Panc1 (cell line): Measurements from ENCODE around the gene KIF4A. TPM values are rescaled to one million over a fixed set of nuclear protein-coding genes. Genes with fewer than 3 reads are reported as not detected.
"Not testable (repeated sequence)": the region's sequence is repeated elsewhere in the genome, so short reads cannot be mapped to it uniquely, and the experiment has no call there.

ENCODE experiments used
- ATAC-seq: fragments of 200-7000 bp; cut with Tn5 transposase; 2 replicates; pipeline ENCODE4 v1.9.1; 2020; ENCODE audit warnings: mild to moderate bottlenecking, moderate library complexity
- BruUV-seq: library from RNA; stranded (reverse); fragments of 400-500 nt; replicated peaks from 2 replicates; lab custom pipeline; 2021; lab: Mats Ljungman, UMichigan
- CTCF ChIA-PET: fragments of 300-600 bp; sonication (Branson Sonifier 250); formaldehyde crosslinking; loops from one replicate; lab custom pipeline; 2022; ENCODE audit warnings: antibody characterized with exemption; lab: Charles Lee
- POLR2A ChIA-PET: fragments of 300-600 bp; sonication (Branson Sonifier 250); formaldehyde crosslinking; loops from one replicate; lab custom pipeline; 2022; ENCODE audit warnings: antibody characterized with exemption; lab: Charles Lee
- DNase-seq: peaks from one replicate; pipeline ENCODE4 v3.0.0-alpha.2; 2010; ENCODE audit warnings: low read depth, low spot score
- H3K27ac ChIP-seq: 2 replicates; pipeline ENCODE4 v1.5.1; 2011; ENCODE audit warnings: mild to moderate bottlenecking, low read length, inconsistent platforms
- H3K27me3 ChIP-seq: fragments of 200-500 bp; sonication (Bioruptor generic); 2 replicates; pipeline ENCODE4 v1.6.0; 2014; ENCODE audit warnings: low read length, inconsistent platforms; ENCODE audit not compliant: control insufficient read depth, insufficient read depth
- H3K36me3 ChIP-seq: fragments of 200-500 bp; sonication (Bioruptor generic); 2 replicates; pipeline ENCODE4 v1.5.1; 2014; ENCODE audit warnings: inconsistent platforms, mild to moderate bottlenecking, low read length, moderate library complexity; ENCODE audit not compliant: control insufficient read depth, insufficient read depth
- H3K4me1 ChIP-seq: 2 replicates; pipeline ENCODE4 v1.5.1; 2011; ENCODE audit warnings: inconsistent platforms, mild to moderate bottlenecking, low read length, moderate library complexity; ENCODE audit not compliant: control insufficient read depth, insufficient read depth
- H3K4me3 ChIP-seq, 2 experiments: 2 replicates each; pipeline ENCODE4 v1.5.1; 2011 to 2012; ENCODE audit warnings: low read depth in 2 of 2, low read length in 2 of 2, mild to moderate bottlenecking in 2 of 2, inconsistent platforms in 1 of 2, moderate library complexity in 1 of 2
- H3K9me3 ChIP-seq: fragments of 200-500 bp; sonication (Bioruptor generic); 2 replicates; pipeline ENCODE4 v1.5.1; 2014; ENCODE audit warnings: low read depth, mild to moderate bottlenecking, inconsistent platforms, low read length, moderate library complexity; ENCODE audit not compliant: control insufficient read depth, insufficient read depth
- CTCF ChIP-seq: fragments of 450-650 bp; IDR thresholded peaks from 2 replicates; pipeline ENCODE4 v1.5.1; 2017; ENCODE audit warnings: mild to moderate bottlenecking
- POLR2AphosphoS5 ChIP-seq: IDR thresholded peaks from 2 replicates; pipeline ENCODE4 v1.6.1; 2012; ENCODE audit warnings: mild to moderate bottlenecking, low read depth, low read length, moderate library complexity
- REST ChIP-seq, 2 experiments: IDR thresholded peaks; 2 replicates each; pipeline ENCODE4 v1.6.1; 2011 to 2012; ENCODE audit warnings: low read depth in 2 of 2, control low read depth in 1 of 2, low read length in 1 of 2, mild to moderate bottlenecking in 1 of 2, moderate library complexity in 1 of 2; ENCODE audit not compliant: insufficient read depth in 1 of 2
- SIN3A ChIP-seq: IDR thresholded peaks from 2 replicates; pipeline ENCODE4 v1.6.1; 2012; ENCODE audit warnings: low read depth, mild to moderate bottlenecking, low read length, moderate library complexity, borderline replicate concordance; ENCODE audit not compliant: insufficient read depth
- TCF7L2 ChIP-seq: IDR thresholded peaks from 2 replicates; pipeline ENCODE4 v1.6.1; 2011; ENCODE audit warnings: mild to moderate bottlenecking, low read depth, low read length, inconsistent platforms
- in situ Hi-C: cut with HindIII; loops from 2 replicates; pipeline ENCODE4 v1.10.0; 2016; ENCODE audit warnings: low sequenced_read_pairs, low pct_unique_long_range_greater_than_20kb
- intact Hi-C: fragments of 100-400 bp; cut with micrococcal nuclease; formaldehyde crosslinking; loops from one replicate; pipeline ENCODE4 v1.10.0; 2022; ENCODE audit not compliant: unreplicated experiment
- total RNA-seq: library from RNA; stranded (reverse); gene quantifications from one replicate; pipeline ENCODE4 v1.2.1, GENCODE V29; 2021; ENCODE audit not compliant: unreplicated experiment

The KIF4A gene
- total RNA-seq, 1 experiment from 2014 or later, result 62.6 TPM

GRCh38 chrX:70398899-70399298 is 109.0 kb downstream of the KIF4A start:
- in situ Hi-C loops, result no loop called here
- Histone ChIP-seq H3K27ac (no peak overlapping the region), H3K27me3 (no peaks in the 10 kb centered on the region), H3K9me3 (no peaks in the 10 kb centered on the region), H3K4me3 (no peak overlapping the region), H3K36me3 (peaks cover 23% of the 10 kb centered on the region), H3K4me1 (no peaks in the 10 kb centered on the region)
- ATAC-seq (no peak), DNase-seq (no peak)
- intact Hi-C loops, result no loop called here
- no TSS peak for BruUV-seq
- CTCF ChIA-PET, result no interaction called here
- TF ChIP-seq REST (IDR thresholded peaks at IDR 0.05; ENCODE audit: insufficient read depth in 1 of 2, low read depth in 2 of 2, low read length in 1 of 2), result no peak
- no peak for TF ChIP-seq CTCF
- no peak for TF ChIP-seq POLR2AphosphoS5
- TF ChIP-seq SIN3A, result no peak
- no peak for TF ChIP-seq TCF7L2
- POLR2A ChIA-PET, result no interaction called here

- POLR2A ChIA-PET, ATAC-seq, DNase-seq, H3K4me3 ChIP-seq, H3K27me3 ChIP-seq, intact Hi-C loops, BruUV-seq, H3K9me3 ChIP-seq, H3K4me1 ChIP-seq, CTCF ChIA-PET, H3K27ac ChIP-seq, in situ Hi-C loops: not testable (repeated sequence)
- peaks cover 23% of the 10 kb centered on the region for H3K36me3 ChIP-seq
These were observed 110.3 kb downstream of the KIF4A start for GRCh38 chrX:70400181-70400580.

GRCh38 chrX:70402721-70403120 is 112.8 kb downstream of the KIF4A start:
- Histone ChIP-seq H3K4me1 (no peaks in the 10 kb centered on the region), H3K4me3 (no peak overlapping the region), H3K36me3 (peaks cover 21% of the 10 kb centered on the region), H3K9me3 (no peaks in the 10 kb centered on the region), H3K27me3 (no peaks in the 10 kb centered on the region), H3K27ac (no peak overlapping the region)
- DNase-seq (no peak), ATAC-seq (no peak)
- in situ Hi-C loops, result no loop called here
- BruUV-seq, result no TSS peak
- no peak for TF ChIP-seq POLR2AphosphoS5
- TF ChIP-seq TCF7L2, result no peak
- TF ChIP-seq SIN3A, result no peak
- TF ChIP-seq REST (IDR thresholded peaks at IDR 0.05; ENCODE audit: insufficient read depth in 1 of 2, low read depth in 2 of 2, low read length in 1 of 2), result no peak
- TF ChIP-seq CTCF, result no peak
- ChIA-PET CTCF (no interaction called here), POLR2A (interaction anchor here (0.7 kb wide), 1 partner anchor 32 kb away, joined by 3 read pairs; no protein-coding TSS in a partner anchor)
- intact Hi-C loops, result no loop called here
